ENCODE data around the gene WFDC1. TPM values are rescaled to one million over a fixed set of nuclear protein-coding genes. Genes with fewer than 3 reads are reported as not detected.

Gene WFDC1
- total RNA-seq, 1 experiment from 2014 or later: 0.49 TPM

DNA sequence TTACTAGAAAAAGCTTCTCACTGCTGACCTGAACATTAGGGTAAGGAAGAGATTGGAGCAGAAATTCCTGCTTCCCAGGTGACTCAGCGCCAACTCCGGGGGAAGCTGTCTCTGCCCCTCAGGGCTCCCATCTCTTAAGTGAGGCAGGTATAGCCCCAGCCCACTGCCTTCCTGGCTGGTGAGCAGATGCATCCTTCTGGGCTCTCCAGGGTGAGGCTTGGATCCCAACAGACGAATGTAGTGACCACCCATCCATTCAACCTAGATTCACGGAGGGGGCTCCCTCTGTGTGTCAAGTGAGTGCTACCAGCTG is 76.8 kb downstream of the WFDC1 start:
- DNase-seq: no peak
- Histone ChIP-seq H3K9me3 (replicated peaks) (no peaks in the 10 kb centered on the region), H3K36me3 (no peaks in the 10 kb centered on the region), H3K4me1 (no peaks in the 10 kb centered on the region; the same call in 1 of the 2 replicates), H3K4me3 (no peak overlapping the region), H3K27me3 (no peaks in the 10 kb centered on the region), H3K27ac (no peak overlapping the region)

DNA sequence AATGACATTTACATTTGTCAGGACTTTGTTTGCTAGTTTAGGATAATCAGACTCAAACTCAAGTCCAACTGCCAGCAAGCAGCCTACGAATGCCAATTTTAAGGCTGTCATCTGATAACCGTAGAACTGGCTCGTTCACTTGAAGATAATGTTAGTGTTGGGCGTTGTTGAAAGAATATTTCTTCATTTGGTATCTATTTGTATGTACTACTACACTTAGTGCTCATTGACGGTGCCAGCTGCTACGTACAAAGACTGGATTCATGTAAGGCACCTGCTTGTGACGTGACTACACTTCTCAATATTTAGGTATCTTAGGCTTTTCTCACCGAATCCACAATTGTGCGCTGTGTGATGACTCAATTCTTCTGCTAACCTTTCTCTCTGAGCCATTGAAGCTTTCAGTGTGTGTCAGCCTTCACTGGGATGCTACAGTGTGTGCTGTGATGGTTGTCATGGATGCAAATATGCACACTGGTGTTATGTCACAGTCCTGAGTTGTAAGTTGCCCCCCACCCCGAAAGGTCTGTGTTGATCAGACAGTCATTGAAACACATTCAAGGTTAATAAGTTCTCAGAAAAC is 79.3 kb downstream of the WFDC1 start:
- no peaks in the 10 kb centered on the region for H3K27me3 ChIP-seq
- no peaks in the 10 kb centered on the region for H3K36me3 ChIP-seq
- H3K4me3 ChIP-seq: no peak overlapping the region
- H3K9me3 ChIP-seq (replicated peaks): no peaks in the 10 kb centered on the region
- peaks cover 4% of the 10 kb centered on the region; the same call in 1 of the 2 replicates for H3K4me1 ChIP-seq
- H3K27ac ChIP-seq: no peak overlapping the region
- DNase-seq: no peak

DNA sequence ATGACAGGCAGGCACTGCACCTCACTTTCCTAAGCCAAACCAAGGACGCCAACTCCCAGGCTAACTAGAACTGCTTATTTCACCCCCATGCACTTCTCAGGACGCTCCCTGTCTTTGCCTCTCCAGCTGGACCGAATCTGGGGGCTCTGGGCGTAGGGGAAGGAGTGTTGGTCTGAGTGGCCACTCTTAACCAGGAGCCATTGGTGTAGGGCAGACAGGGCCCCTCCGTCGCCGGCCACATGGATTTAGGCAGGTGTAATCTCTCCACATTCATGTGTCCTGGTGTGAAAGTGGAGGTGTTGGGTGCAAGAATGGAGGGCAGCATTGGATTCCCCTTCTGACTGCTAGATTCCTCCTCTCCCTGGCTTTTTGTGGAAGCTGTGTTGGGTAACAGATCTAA is 83.4 kb downstream of the WFDC1 start:
- Histone ChIP-seq H3K4me1 (peaks cover 4% of the 10 kb centered on the region; the same call in 1 of the 2 replicates), H3K4me3 (no peak overlapping the region), H3K27me3 (no peaks in the 10 kb centered on the region), H3K36me3 (no peaks in the 10 kb centered on the region), H3K27ac (no peak overlapping the region), H3K9me3 (replicated peaks) (no peaks in the 10 kb centered on the region)
- no peak for DNase-seq

DNA sequence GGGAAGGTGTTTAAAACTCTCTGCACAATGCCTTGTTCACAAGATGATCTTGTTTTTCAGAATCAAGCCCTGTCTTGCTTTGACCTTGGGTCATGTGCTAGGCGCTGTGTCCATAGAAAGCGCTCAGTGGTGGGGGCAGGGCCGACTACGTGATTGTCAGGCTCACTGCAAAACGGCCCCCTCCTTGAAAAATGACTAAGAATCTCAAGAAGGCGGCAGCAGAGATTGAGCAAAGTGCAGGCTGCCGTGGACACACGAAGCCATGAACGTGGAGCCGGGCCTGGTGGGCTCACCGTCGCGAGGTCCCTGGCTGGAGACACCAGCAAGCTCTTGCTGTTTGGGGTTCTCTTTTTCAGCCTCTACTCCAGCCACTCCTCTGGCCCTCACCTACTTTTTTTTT is 83.9 kb downstream of the WFDC1 start:
- H3K9me3 ChIP-seq (replicated peaks): no peaks in the 10 kb centered on the region
- no peaks in the 10 kb centered on the region for H3K27me3 ChIP-seq
- no peak overlapping the region for H3K4me3 ChIP-seq
- no peak overlapping the region for H3K27ac ChIP-seq
- DNase-seq: no peak
- peaks cover 4% of the 10 kb centered on the region; the same call in 1 of the 2 replicates for H3K4me1 ChIP-seq
- H3K36me3 ChIP-seq: no peaks in the 10 kb centered on the region

DNA sequence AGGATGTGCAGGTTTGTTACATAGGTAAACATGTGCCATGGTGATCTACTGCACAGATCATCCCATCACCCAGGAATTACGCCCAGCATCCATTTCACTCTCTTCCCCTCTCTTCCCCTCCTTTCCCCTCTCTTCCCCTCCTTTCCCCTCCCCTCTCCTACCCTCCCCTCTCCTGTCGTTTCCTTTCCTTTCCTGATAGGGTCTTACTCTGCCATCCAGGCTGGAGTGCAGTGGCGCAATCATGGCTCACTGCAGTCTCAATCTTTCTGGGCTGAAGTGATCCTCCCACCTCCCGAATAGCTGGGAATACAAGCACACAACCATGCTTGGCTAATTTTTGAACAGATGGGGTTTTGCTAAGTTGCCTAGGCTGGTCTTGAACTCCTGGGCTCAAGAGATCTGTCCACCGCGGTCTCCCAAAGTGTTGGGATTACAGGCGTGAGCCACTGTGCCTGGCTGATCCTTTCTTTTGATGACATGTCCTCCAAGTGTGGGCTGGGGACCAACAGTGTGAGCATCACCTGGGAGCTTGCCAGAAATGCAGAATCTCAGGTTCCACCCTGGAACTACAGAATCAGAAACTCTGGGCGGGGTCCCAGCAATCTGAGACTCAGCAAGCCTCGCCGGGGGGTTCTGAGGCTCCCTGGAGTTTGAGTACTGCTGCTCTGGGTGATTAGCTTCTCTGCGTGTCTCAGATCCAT is 84.5 kb downstream of the WFDC1 start:
- Histone ChIP-seq H3K9me3 (replicated peaks) (no peaks in the 10 kb centered on the region), H3K27ac (no peak overlapping the region), H3K36me3 (no peaks in the 10 kb centered on the region), H3K27me3 (no peaks in the 10 kb centered on the region), H3K4me1 (peaks cover 4% of the 10 kb centered on the region; the same call in 1 of the 2 replicates), H3K4me3 (no peak overlapping the region)
- no peak for DNase-seq

Other genes with a start within 250 kb of the WFDC1 start
- 38.2 and 39.2 TPM in 2 replicates for gene MBTPS1, start 177.9 kb upstream of the WFDC1 start, total RNA-seq (2014; rRNA removed; shearing (Covaris generic))
- gene HSDL1, start 149.7 kb upstream of the WFDC1 start, total RNA-seq (2014; rRNA removed; shearing (Covaris generic)): 22.1 and 22.5 TPM in 2 replicates
- gene DNAAF1, start 149.6 kb upstream of the WFDC1 start, total RNA-seq (2014; rRNA removed; shearing (Covaris generic)): 0.18 TPM in 1 of 2 replicates, not detected in the other
- 13.8 and 17.1 TPM in 2 replicates for gene TAF1C, start 107.8 kb upstream of the WFDC1 start, total RNA-seq (2014; rRNA removed; shearing (Covaris generic))
- 0.22 and 0.71 TPM in 2 replicates for gene ADAD2, start 103.7 kb upstream of the WFDC1 start, total RNA-seq (2014; rRNA removed; shearing (Covaris generic))
- gene KCNG4, start 54.9 kb upstream of the WFDC1 start, total RNA-seq (2014; rRNA removed; shearing (Covaris generic)): 2.1 and 2.4 TPM in 2 replicates
- 5.1 and 6.2 TPM in 2 replicates for gene ATP2C2, start 73.7 kb downstream of the WFDC1 start, total RNA-seq (2014; rRNA removed; shearing (Covaris generic))
- gene MEAK7, start 209.8 kb downstream of the WFDC1 start, total RNA-seq (2014; rRNA removed; shearing (Covaris generic)): 4.8 and 5.1 TPM in 2 replicates

Measured in SJCRH30 (cell line).